ENCODE results near the gene SERF2.
"Not testable (repeated sequence)": the region's sequence is repeated elsewhere in the genome, so short reads cannot be mapped to it uniquely, and the experiment has no call there.

SERF2 gene

GRCh38 chr15:43826508-43827341, 34.6 kb downstream of the SERF2 start, which contains the start of gene WDR76:
Gene WDR76, plus strand, starts transcription at chr15:43827002. Its CDS starts 31 bp downstream, at chr15:43827033.
- no peak for TF ChIP-seq CTCF (IDR thresholded peaks at IDR 0.05; ENCODE audit: low read depth, low read length)
- Histone ChIP-seq H3K4me3 (ENCODE audit: low read depth, low read length) (peak within 1 kb of the TSS; percentile 77), H3K27me3 (no peaks in the 10 kb centered on the region), H3K36me3 (no peaks in the 10 kb centered on the region), H3K9me3 (no peaks in the 10 kb centered on the region), H3K4me1 (no peaks in the 10 kb centered on the region; the same call in 1 of the 2 replicates)
- DNase-seq, result peak; percentile 88

GRCh38 chr15:43828061-43828657, 36.0 kb downstream of the SERF2 start:
- no peaks in the 10 kb centered on the region for H3K9me3 ChIP-seq
- H3K4me3 ChIP-seq (ENCODE audit: low read depth, low read length), result peak overlapping the region; percentile 77
- TF ChIP-seq CTCF (IDR thresholded peaks at IDR 0.05; ENCODE audit: low read depth, low read length), result no peak
- no peaks in the 10 kb centered on the region for H3K27me3 ChIP-seq
- H3K4me1 ChIP-seq, result no peaks in the 10 kb centered on the region; the same call in 1 of the 2 replicates
- DNase-seq, result no peak
- no peaks in the 10 kb centered on the region for H3K36me3 ChIP-seq

DNA sequence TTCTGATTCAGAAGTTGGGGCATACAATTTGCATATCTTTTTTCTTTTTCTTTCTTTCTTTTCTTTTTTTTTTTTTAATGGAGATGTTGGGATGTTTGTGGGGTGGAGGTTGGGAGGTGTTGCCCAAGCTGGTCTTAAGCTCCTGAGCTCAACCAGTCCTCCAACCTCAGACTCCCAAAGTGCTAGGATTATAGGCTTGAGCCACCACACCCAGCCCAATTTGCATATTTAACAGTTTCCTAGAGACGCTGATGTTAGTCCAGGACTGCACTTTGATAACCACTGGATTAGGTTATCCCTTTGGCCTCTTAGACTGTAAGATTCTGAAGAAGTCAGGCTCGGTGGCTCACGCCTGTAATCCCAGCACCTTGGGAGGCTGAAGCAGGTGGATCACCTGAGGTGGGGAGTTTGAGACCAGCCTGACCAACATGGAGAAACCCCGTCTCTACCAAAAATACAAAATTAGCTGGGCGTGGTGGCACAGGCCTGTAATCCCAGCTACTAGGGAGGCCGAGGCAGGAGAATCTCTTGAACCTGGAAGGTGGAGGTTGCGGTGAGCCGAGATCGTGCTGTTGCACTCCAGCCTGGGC, 37.9 kb downstream of the SERF2 start:
- H3K4me3 ChIP-seq (ENCODE audit: low read depth, low read length); DNase-seq; H3K36me3 ChIP-seq; H3K9me3 ChIP-seq; H3K27me3 ChIP-seq; H3K4me1 ChIP-seq: not testable (repeated sequence)

DNA sequence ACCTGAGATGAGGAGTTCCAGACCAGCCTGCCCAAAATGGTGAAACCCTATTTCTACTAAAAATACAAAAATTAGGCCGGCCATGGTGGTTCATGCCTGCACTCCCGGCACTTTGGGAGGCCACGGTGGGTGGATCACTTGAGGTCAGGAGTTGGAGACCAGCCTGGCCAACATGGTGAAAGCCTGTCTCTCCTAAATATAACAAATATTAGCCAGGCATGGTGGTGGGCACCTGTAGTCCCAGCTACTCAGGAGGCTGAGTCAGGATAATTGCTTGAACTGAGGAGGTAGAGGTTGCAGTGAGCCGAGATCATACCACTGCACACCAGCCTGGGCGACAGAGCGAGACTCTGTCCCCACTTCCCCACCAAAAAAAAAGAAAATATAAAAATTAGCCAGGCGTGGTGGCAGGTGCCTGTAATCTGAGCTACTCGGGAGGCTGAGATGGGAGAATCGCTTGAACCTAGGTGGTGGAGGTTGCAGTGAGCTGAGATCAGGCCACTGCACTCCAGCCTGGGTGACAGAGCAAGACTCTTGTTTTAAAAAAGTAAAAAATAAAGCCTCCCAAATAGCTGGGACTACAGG, 38.7 kb downstream of the SERF2 start:
- H3K36me3 ChIP-seq; DNase-seq; H3K4me3 ChIP-seq (ENCODE audit: low read depth, low read length); H3K9me3 ChIP-seq; H3K4me1 ChIP-seq; H3K27me3 ChIP-seq: not testable (repeated sequence)

DNA sequence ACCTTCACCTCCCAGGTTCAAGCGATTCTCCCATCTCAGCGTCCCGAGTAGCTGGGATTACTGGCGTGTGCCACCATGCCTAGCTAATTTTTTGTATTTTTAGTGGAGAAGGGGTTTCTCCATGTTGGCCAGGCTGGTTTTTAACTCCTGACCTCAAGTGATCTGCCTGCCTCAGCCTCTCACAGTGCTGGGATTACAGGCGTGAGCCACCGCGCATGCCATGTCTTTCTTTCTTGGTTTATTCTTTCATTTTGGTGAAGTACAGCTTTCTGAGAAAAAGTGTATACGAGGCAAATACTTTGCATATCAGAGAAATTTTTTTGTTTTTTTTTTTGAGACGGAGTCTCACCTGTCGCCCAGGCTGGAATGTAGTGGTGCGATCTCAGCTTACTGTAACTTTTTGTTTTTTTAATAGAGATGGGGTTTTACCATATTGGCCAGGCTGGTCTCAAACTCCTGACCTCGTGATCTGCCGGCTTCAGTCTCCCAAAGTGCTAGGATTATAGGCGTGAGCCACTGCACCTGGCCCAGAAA, 39.5 kb downstream of the SERF2 start:
- H3K4me1 ChIP-seq; H3K27me3 ChIP-seq; H3K4me3 ChIP-seq (ENCODE audit: low read depth, low read length); DNase-seq; H3K9me3 ChIP-seq: not testable (repeated sequence)
- peaks cover 15% of the 10 kb centered on the region; the same call in 1 of the 2 replicates for H3K36me3 ChIP-seq

DNA sequence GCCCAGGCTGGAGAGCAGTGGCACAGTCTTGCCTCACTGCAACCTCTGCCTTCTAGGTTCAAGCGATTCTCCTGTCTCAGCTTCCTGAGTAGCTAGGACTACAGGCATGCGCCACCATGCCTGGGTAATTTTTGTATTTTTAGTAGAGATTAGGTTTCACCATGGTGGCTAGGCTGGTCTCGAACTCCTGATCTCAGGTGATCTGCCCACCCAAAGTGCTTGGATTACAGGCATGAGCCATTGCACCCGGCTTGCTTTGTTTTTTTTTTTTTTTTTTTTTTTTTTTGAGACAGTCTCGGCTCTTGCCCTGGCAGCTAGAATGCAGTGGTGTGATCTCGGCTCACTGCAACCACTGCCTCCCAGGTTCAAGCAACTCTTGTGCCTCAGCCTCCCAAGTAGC, 40.4 kb downstream of the SERF2 start:
- not testable (repeated sequence) for H3K4me1 ChIP-seq; H3K4me3 ChIP-seq (ENCODE audit: low read depth, low read length); DNase-seq; H3K9me3 ChIP-seq; H3K27me3 ChIP-seq
- H3K36me3 ChIP-seq, result peaks cover 19% of the 10 kb centered on the region

GRCh38 chr15:43845421-43845820, 53.3 kb downstream of the SERF2 start:
- H3K36me3 ChIP-seq, result peaks cover 53% of the 10 kb centered on the region

More at GRCh38 chr15:43845421-43845820, 53.3 kb downstream of the SERF2 start:
- Histone ChIP-seq H3K27me3 (no peaks in the 10 kb centered on the region), H3K9me3 (no peaks in the 10 kb centered on the region), H3K4me3 (ENCODE audit: low read depth, low read length) (no peak overlapping the region), H3K4me1 (no peaks in the 10 kb centered on the region)
- TF ChIP-seq CTCF (IDR thresholded peaks at IDR 0.05; ENCODE audit: low read depth, low read length), result no peak
- DNase-seq, result no peak
